GM12872 (cell line): ENCODE results near the gene MMP26.

Experiments used
- CTCF ChIP-seq: IDR thresholded peaks from 3 replicates; pipeline ENCODE4 v1.5.1; 2011; ENCODE audit warnings: low read depth, mild to moderate bottlenecking, low read length, moderate library complexity; ENCODE audit not compliant: insufficient read depth

Gene MMP26

GRCh38 chr11:4672470-4672869 lies 32.1 kb upstream of the MMP26 start:
- no peak for TF ChIP-seq CTCF

- no peak for TF ChIP-seq CTCF
Measured at GRCh38 chr11:4673781-4674180, 30.8 kb upstream of the MMP26 start.

GRCh38 chr11:4677948-4678347 lies 26.6 kb upstream of the MMP26 start:
- no peak for TF ChIP-seq CTCF

DNA sequence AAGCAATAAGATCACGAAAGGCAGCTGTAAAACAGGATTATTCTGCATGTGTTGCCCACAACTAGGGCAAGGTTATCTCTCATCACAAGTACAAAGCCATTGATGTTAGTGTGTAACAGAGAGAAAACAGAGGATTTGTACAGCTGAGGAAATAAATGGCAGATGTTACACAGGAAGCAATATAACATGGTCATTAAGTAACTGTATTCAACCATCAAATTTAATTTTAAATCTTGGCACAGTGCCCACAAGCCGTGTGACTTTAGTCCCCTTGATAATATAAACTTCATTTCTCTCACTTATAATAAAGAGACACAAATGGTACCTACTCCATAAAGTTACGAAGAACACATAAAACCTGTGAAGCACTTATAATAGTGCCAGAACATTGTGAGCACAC lies 24.2 kb upstream of the MMP26 start:
- TF ChIP-seq CTCF, result no peak

DNA sequence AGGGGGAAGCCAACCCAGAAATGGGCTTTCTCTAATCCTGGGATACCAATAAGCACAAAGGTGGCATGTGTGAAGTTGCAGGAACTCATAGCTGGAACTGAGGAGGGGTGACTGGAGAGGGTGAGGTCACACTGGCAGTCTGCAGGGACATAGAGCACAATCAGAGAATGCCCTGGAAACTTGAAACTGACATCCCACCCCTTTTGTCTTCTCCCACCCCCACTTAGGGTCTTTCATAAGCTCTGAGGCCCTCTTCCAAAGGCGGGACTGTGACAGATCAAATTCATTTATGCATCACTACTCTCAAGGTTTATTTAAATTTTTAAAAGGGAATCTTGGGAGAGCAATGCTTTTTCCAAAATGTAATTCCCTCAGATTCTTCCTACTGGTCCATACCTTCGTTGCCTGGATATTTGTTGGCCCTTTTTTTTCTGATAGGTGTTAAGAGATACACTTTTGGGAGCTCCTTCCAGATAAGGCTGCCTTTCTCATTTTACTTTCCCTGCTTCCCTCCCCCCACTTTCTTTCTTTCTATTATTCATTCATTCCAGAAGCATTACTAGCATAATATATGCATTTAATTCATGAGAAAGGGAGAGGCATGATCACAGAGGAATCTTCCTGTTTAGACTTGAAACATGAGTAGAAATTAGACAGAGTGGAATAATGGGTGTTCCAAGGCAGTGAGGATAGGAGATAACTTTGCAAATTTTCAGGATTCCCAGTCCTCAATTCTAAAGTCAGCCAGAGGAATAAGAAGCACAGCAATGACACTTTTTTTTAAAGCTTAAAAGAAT lies 21.8 kb upstream of the MMP26 start:
- TF ChIP-seq CTCF, result no peak

DNA sequence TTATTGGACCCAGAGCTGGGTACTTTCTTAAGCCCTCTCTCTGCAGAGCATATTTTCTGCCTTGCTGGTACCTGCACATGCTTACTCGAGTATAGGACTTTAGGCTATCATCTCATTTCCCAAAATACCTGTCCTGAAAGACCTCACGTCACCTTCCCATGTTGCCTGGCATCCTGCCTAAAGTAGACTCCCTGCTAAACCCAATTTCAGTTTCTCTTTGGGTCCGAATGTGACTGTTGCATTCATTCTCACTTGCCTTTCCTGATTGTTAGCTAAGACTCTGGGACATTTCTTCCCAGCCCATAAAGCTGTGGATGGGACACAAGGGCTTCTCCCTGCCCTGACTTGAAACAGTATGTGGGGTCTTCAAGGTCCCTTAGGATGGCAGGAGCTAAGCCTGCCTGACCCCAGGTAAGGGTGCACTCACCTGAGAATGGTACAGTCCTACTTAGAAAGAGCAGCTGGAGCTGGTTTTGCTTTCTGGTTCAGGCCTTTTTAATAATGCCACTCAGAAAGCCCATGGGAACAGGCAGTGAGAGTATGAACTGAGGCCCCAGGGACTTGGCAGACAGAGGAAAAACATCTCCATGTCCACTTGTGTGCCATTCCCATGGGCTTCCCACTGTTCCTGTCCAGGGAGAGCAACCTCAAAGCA lies 19.8 kb upstream of the MMP26 start:
- TF ChIP-seq CTCF, result no peak

- no peak for TF ChIP-seq CTCF
Measured at GRCh38 chr11:4695442-4695841, 9.1 kb upstream of the MMP26 start.
